Measurements from ENCODE around the gene MERTK. TPM values are rescaled to one million over a fixed set of nuclear protein-coding genes. Genes with fewer than 3 reads are reported as not detected.

MERTK gene
- total and polyA plus RNA-seq, 2 donors (not counting 1 experiment from before 2014, with no cell fraction given), result 0.04 to 0.34 TPM

GRCh38 chr2:112055730-112056625 is 157.6 kb downstream of the MERTK start:
- under 1% methylated on average over 36 of the region's 42 CpGs for WGBS (ENCODE audit: insufficient coverage)
- H3K9me3 Mint-ChIP-seq (ENCODE audit: insufficient read depth), result no peaks in the 10 kb centered on the region
- ChIA-PET POLR2A (interaction anchor here (0.6 to 1.5 kb wide), 4 partner anchors 151 to 219 kb away, joined by 3 to 10 read pairs (median 6); partner anchors contain the start of genes ANAPC1 and ZC3H8), CTCF (no interaction called here)
- ATAC-seq (ENCODE audit: low read depth), result no peak
- peaks cover 0 to 8% of the 10 kb centered on the region in 2 experiments for H3K36me3 ChIP-seq (replicated peaks in 1 of 2; ENCODE audit: control extremely low read depth in 1 of 2, control insufficient read depth in 1 of 2, extremely low read depth in 1 of 2, insufficient read depth in 2 of 2, low read length in 1 of 2)
- H3K27me3 Mint-ChIP-seq, result no peaks in the 10 kb centered on the region
- H3K9me3 ChIP-seq (ENCODE audit: control extremely low read depth in 1 of 3, control insufficient read depth in 2 of 3, insufficient read depth in 1 of 3, low read length in 2 of 3), result no peaks in the 10 kb centered on the region
- DNase-seq, result peak; percentile 63
- H3K9ac ChIP-seq (ENCODE audit: low read length), result peak overlapping the region; percentile 83
- H3K79me2 ChIP-seq (ENCODE audit: control insufficient read depth, insufficient read depth, low read length), result peaks cover 41% of the 10 kb centered on the region
- TF ChIP-seq CTCF (IDR thresholded peaks at IDR 0.05) (no peak), EZH2 (IDR thresholded peaks at IDR 0.05; ENCODE audit: borderline replicate concordance, insufficient read depth, low read depth, low read length, poor library complexity, severe bottlenecking) (no peak)
- no peaks in the 10 kb centered on the region for H3K27me3 ChIP-seq (replicated peaks in 1 of 4; ENCODE audit: control extremely low read depth in 1 of 4, control insufficient read depth in 3 of 4, insufficient read depth in 4 of 4, low read length in 3 of 4)
- H3K4me1 Mint-ChIP-seq, result peaks cover 41% of the 10 kb centered on the region
- H3K4me1 ChIP-seq (ENCODE audit: control insufficient read depth in 2 of 2, insufficient read depth in 2 of 2, low read length in 2 of 2), result peaks cover 18 to 19% of the 10 kb centered on the region in 2 donors
- H3K27ac Mint-ChIP-seq, result peak overlapping the region; percentile 96
- H4K20me1 ChIP-seq (ENCODE audit: control insufficient read depth, insufficient read depth, low read length, poor library complexity, severe bottlenecking), result peaks cover 10% of the 10 kb centered on the region
- peak overlapping the region; percentile 86 for H3K4me2 ChIP-seq (replicated peaks; ENCODE audit: low read depth, low read length, poor library complexity, severe bottlenecking)
- intact Hi-C loops (cut with micrococcal nuclease), result loop anchor here (1.0 to 10.0 kb wide), 9 partner anchors 199 to 1381 kb away; partner anchors contain the start of genes CHCHD5, NT5DC4, PSD4 and SLC20A1
- peak overlapping the region; percentile 80 to 87 for H3K27ac ChIP-seq (ENCODE audit: low read length in 2 of 2)
- peak overlapping the region; percentile 96 for H3K4me3 Mint-ChIP-seq
- peak overlapping the region; percentile 47 to 94 (median 87) for H3K4me3 ChIP-seq (ENCODE audit: control extremely low read depth in 1 of 5, extremely low read depth in 1 of 5, insufficient read depth in 1 of 5, low read depth in 2 of 5, low read length in 4 of 5)
- H2AFZ ChIP-seq (ENCODE audit: insufficient read depth, low read depth, low read length, poor library complexity, severe bottlenecking), result peak overlapping the region; percentile 97

GRCh38 chr2:112056626-112056987 is 158.2 kb downstream of the MERTK start:
- H3K27ac ChIP-seq (ENCODE audit: low read length in 2 of 2), result peak overlapping the region in 1 of 2 donors; percentile 87

More at GRCh38 chr2:112056626-112056987, 158.2 kb downstream of the MERTK start:
- ATAC-seq (ENCODE audit: low read depth) (no peak), DNase-seq (no peak)
- intact Hi-C loops (cut with micrococcal nuclease), result loop anchor here (1.0 to 10.0 kb wide), 5 partner anchors 199 to 1118 kb away; partner anchors contain the start of genes NT5DC4, PSD4, SLC20A1 and ZC3H8
- no peaks in the 10 kb centered on the region for H3K9me3 ChIP-seq (ENCODE audit: control extremely low read depth in 1 of 3, control insufficient read depth in 2 of 3, insufficient read depth in 1 of 3, low read length in 2 of 3)
- peaks cover 18 to 19% of the 10 kb centered on the region in 2 donors for H3K4me1 ChIP-seq (ENCODE audit: control insufficient read depth in 2 of 2, insufficient read depth in 2 of 2, low read length in 2 of 2)
- Mint-ChIP-seq H3K9me3 (ENCODE audit: insufficient read depth) (no peaks in the 10 kb centered on the region), H3K4me3 (peak overlapping the region; percentile 96), H3K4me1 (peaks cover 41% of the 10 kb centered on the region), H3K27me3 (no peaks in the 10 kb centered on the region), H3K27ac (peak overlapping the region; percentile 96)
- ChIA-PET CTCF (no interaction called here), POLR2A (no interaction called here)
- WGBS (ENCODE audit: insufficient coverage), result 80% methylated on average over 1 of the region's 3 CpGs
- H3K79me2 ChIP-seq (ENCODE audit: control insufficient read depth, insufficient read depth, low read length), result peaks cover 41% of the 10 kb centered on the region
- TF ChIP-seq EZH2 (IDR thresholded peaks at IDR 0.05; ENCODE audit: borderline replicate concordance, insufficient read depth, low read depth, low read length, poor library complexity, severe bottlenecking), result no peak
- TF ChIP-seq CTCF (IDR thresholded peaks at IDR 0.05), result no peak
- no peaks in the 10 kb centered on the region for H3K27me3 ChIP-seq (replicated peaks in 1 of 4; ENCODE audit: control extremely low read depth in 1 of 4, control insufficient read depth in 3 of 4, insufficient read depth in 4 of 4, low read length in 3 of 4)
- H3K4me2 ChIP-seq (replicated peaks; ENCODE audit: low read depth, low read length, poor library complexity, severe bottlenecking), result peak overlapping the region; percentile 86
- peak overlapping the region; percentile 97 for H2AFZ ChIP-seq (ENCODE audit: insufficient read depth, low read depth, low read length, poor library complexity, severe bottlenecking)
- peaks cover under 1 to 12% of the 10 kb centered on the region in 2 experiments for H3K36me3 ChIP-seq (replicated peaks in 1 of 2; ENCODE audit: control extremely low read depth in 1 of 2, control insufficient read depth in 1 of 2, extremely low read depth in 1 of 2, insufficient read depth in 2 of 2, low read length in 1 of 2)
- H3K4me3 ChIP-seq (ENCODE audit: control extremely low read depth in 1 of 5, extremely low read depth in 1 of 5, insufficient read depth in 1 of 5, low read depth in 2 of 5, low read length in 4 of 5), result peak overlapping the region in 4 of 5 experiments; percentile 47 to 90 (median 86)
- H3K9ac ChIP-seq (ENCODE audit: low read length), result peak overlapping the region; percentile 83
- peaks cover 10% of the 10 kb centered on the region for H4K20me1 ChIP-seq (ENCODE audit: control insufficient read depth, insufficient read depth, low read length, poor library complexity, severe bottlenecking)
